Endothelial cell (in vitro differentiated cells): ENCODE measurements around the gene RNF144A. TPM values are rescaled to one million over a fixed set of nuclear protein-coding genes. Genes with fewer than 3 reads are reported as not detected.
A peak's percentile ranks its signal among the peaks of the same experiment; 100 is the strongest.

Experiments used
- DNase-seq: peaks from one replicate; pipeline ENCODE4 v3.0.0; 2021; ENCODE audit warnings: low spot score
- H3K27ac Mint-ChIP-seq: one replicate; pipeline ENCODE4 v1.8.0; 2021; ENCODE audit warnings: mixed read lengths, inconsistent platforms; ENCODE audit not compliant: unreplicated experiment
- H3K27me3 Mint-ChIP-seq: one replicate; pipeline ENCODE4 v1.8.0; 2021; ENCODE audit warnings: mild to moderate bottlenecking, moderate library complexity, mixed read lengths, inconsistent platforms; ENCODE audit not compliant: unreplicated experiment
- H3K36me3 Mint-ChIP-seq: one replicate; pipeline ENCODE4 v1.8.0; 2021; ENCODE audit warnings: mild to moderate bottlenecking, low read depth, mixed read lengths, inconsistent platforms; ENCODE audit not compliant: unreplicated experiment
- H3K4me1 Mint-ChIP-seq: one replicate; pipeline ENCODE4 v1.8.0; 2021; ENCODE audit warnings: mild to moderate bottlenecking, mixed read lengths, inconsistent platforms; ENCODE audit not compliant: unreplicated experiment
- H3K4me3 Mint-ChIP-seq: one replicate; pipeline ENCODE4 v1.8.0; 2021; ENCODE audit warnings: mild to moderate bottlenecking, mixed read lengths, inconsistent platforms; ENCODE audit not compliant: unreplicated experiment
- H3K9me3 Mint-ChIP-seq: one replicate; pipeline ENCODE4 v1.8.0; 2021; ENCODE audit warnings: mixed read lengths, inconsistent platforms; ENCODE audit not compliant: unreplicated experiment
- total RNA-seq: library from RNA; stranded (reverse); fragmentation: NEBNext Ultra II Directional; extraction: Animal tissue kit (Norgen Biotek cat#: 25700); gene quantifications from one replicate; pipeline ENCODE4 v1.2.1, GENCODE V29; 2021; ENCODE audit not compliant: unreplicated experiment
- TF ChIP-seq, protein P1 (sequence below): fragments of 200-600 bp; sonication (generic); IDR thresholded peaks from one replicate; pipeline ENCODE4 v1.5.0; 2021; ENCODE audit warnings: antibody characterized with exemption; ENCODE audit not compliant: unreplicated experiment

Gene RNF144A
- total RNA-seq, 1 donor from 2014 or later = 81.3 TPM

DNA sequence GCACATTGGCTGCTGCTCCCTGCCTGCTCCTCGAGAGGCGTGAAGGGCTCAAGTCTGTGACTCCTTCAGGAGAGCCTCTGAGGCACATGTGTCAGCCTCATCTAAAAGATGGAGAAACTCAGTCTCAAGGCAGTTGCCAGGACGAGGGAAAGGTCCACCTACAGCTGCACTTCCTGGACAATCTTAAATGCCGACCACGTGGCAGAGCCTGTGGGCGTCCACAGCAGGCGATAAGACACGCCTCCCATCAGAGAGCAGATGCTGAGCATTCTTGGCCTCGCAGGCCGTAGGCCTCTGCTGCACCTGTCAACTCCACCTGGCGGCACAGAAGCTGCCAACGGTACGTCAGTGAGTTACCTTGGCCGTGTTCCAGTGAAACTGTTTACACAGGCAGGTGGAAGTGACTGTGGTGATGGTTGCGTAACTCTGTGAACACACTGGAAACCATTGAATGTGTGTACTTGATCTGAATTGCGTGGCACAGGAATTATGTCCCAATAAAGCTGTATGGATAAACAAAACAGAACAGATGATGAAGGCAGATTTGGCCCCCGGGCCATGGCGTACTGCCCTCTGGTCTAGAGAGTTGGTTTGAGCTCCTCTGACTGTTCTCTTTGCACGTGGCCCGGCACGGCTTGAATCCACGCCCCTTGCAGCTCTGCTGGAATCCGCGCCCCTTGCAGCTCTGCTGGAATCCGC, 114.5 kb downstream of the RNF144A start:
- H3K4me1 Mint-ChIP-seq = peaks cover 59% of the 10 kb centered on the region
- H3K4me3 Mint-ChIP-seq = peak overlapping the region; percentile 69
- DNase-seq = no peak
- TF ChIP-seq, protein P1, sequence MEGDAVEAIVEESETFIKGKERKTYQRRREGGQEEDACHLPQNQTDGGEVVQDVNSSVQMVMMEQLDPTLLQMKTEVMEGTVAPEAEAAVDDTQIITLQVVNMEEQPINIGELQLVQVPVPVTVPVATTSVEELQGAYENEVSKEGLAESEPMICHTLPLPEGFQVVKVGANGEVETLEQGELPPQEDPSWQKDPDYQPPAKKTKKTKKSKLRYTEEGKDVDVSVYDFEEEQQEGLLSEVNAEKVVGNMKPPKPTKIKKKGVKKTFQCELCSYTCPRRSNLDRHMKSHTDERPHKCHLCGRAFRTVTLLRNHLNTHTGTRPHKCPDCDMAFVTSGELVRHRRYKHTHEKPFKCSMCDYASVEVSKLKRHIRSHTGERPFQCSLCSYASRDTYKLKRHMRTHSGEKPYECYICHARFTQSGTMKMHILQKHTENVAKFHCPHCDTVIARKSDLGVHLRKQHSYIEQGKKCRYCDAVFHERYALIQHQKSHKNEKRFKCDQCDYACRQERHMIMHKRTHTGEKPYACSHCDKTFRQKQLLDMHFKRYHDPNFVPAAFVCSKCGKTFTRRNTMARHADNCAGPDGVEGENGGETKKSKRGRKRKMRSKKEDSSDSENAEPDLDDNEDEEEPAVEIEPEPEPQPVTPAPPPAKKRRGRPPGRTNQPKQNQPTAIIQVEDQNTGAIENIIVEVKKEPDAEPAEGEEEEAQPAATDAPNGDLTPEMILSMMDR = no peak
- H3K9me3 Mint-ChIP-seq = no peaks in the 10 kb centered on the region
- H3K36me3 Mint-ChIP-seq = peaks cover 68% of the 10 kb centered on the region
- H3K27ac Mint-ChIP-seq = no peak overlapping the region
- H3K27me3 Mint-ChIP-seq = peaks cover 28% of the 10 kb centered on the region

DNA sequence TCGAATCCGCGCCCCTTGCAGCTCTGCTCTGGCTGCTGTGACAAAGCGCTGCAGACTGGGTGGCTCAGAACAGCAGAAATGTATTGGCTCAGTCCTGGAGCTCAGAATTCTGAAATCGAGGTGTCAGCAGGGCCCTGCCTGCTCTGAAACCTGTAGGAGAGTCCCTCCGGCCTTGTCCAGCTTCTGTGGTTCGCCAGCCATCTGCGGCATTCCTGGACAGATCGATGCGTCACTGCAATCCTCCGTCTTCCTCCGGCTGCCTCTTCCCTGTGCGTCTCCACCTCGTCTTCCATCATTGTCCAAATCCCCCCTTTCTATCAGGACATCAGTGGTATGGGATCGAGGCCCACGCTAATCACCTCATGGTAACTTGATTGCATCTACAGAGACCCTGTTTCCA, 115.2 kb downstream of the RNF144A start:
- Mint-ChIP-seq H3K36me3 (peaks cover 63% of the 10 kb centered on the region), H3K27me3 (peaks cover 28% of the 10 kb centered on the region), H3K27ac (no peak overlapping the region), H3K9me3 (no peaks in the 10 kb centered on the region), H3K4me3 (peak overlapping the region; percentile 66), H3K4me1 (peaks cover 52% of the 10 kb centered on the region)
- DNase-seq = no peak
- TF ChIP-seq, protein P1 = no peak

DNA sequence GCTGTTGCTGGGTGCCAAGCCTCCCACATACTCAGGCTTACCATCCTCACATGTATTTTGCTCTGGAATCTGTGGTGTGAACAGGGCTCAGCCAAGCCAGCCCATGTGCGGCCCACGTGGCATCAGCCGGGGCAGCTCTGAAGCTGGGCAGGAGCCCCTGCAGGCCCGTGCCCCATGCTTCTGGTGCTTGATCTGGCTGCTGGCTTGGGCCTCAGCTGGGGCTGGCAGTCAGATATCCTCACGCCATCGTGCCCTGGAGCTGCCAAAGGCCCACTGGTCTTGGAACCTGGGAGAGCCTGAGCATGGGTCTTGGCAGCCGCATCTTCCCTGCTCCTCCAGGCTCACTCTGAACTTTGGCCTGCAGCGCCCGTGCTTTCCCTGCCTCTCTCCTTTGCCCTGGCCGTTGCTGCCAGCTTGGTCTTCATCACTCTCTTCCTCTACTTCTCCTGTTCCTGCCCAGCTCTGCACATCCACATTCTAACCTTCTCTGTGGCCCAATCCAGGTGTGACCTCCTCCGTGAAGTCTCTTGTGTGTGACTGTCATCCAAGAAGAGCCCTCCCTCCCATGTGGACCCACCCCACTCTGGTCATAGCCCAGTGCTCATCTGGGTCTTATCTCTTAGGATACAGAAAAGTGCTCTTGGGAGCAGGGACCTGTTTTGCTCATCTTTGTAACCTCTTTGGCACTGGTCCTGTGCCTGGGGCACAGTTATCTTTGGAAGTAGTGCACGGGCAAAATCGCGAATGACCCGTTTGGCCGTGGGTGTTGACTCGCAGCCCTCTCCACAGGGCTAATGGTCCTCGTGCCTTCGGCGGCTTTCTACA, 116.1 kb downstream of the RNF144A start:
- H3K9me3 Mint-ChIP-seq = no peaks in the 10 kb centered on the region
- H3K36me3 Mint-ChIP-seq = peaks cover 69% of the 10 kb centered on the region
- H3K4me3 Mint-ChIP-seq = peak overlapping the region; percentile 26
- TF ChIP-seq, protein P1 = no peak
- H3K4me1 Mint-ChIP-seq = peaks cover 42% of the 10 kb centered on the region
- H3K27ac Mint-ChIP-seq = peak overlapping the region; percentile 17
- DNase-seq = no peak
- peaks cover 27% of the 10 kb centered on the region for H3K27me3 Mint-ChIP-seq

DNA sequence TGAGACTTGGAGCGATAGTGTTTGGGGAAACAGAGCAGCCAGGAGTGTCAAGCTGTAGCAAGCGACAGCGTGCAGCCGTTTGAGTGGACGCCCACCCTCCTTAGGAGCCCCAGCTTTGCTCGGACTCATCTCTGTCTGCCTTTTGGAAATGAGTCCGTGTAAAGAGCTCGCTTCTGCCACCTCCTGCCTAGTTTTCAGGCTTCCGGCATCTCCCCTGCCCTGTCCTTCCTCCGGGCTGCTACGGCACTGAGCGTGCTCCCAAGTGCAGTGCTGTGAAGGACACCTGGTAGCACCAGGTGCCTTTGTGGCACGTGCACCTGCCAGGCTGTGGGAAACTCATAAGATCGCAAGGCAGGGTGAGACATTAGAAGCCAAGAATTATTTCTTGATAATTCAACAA, 117.1 kb downstream of the RNF144A start:
- Mint-ChIP-seq H3K4me1 (peaks cover 33% of the 10 kb centered on the region), H3K9me3 (no peaks in the 10 kb centered on the region), H3K27me3 (peaks cover 21% of the 10 kb centered on the region), H3K36me3 (peaks cover 73% of the 10 kb centered on the region), H3K4me3 (peak overlapping the region; percentile 35), H3K27ac (peak overlapping the region; percentile 14)
- DNase-seq = no peak
- TF ChIP-seq, protein P1 = no peak

DNA sequence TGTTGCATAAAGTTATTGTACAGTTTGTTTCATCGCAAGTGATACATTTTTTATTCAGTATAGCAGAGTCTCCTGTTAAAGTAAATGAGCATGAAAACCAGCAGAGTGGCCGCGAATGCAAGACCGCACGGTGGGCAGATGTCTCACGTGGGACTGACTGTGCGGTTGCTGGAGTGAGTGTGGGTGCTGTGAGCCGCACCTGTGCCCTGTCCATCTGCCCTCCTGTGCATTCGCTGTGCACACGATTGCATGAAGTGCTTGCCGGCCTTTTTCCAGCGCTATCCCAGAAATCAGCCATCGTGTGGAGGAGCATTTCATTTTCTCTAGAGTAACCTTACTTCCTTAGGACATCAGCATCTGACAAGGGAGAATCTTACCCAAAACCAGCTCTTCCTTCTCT, 118.7 kb downstream of the RNF144A start:
- Mint-ChIP-seq H3K27me3 (peaks cover 14% of the 10 kb centered on the region), H3K4me3 (no peak overlapping the region), H3K4me1 (peaks cover 22% of the 10 kb centered on the region), H3K27ac (peak overlapping the region; percentile 55), H3K9me3 (no peaks in the 10 kb centered on the region), H3K36me3 (peaks cover 62% of the 10 kb centered on the region)
- TF ChIP-seq, protein P1 = no peak
- DNase-seq = no peak
